IMR-90 (cell line): ENCODE results near the gene RHPN2. TPM values are rescaled to one million over a fixed set of nuclear protein-coding genes. Genes with fewer than 3 reads are reported as not detected.

Experiments used
- ATAC-seq: fragments of 200-7000 bp; cut with Tn5 transposase; 2 replicates; pipeline ENCODE4 v1.9.1; 2020; ENCODE audit warnings: low read depth, mild to moderate bottlenecking, moderate library complexity
- BruUV-seq: library from RNA; stranded (reverse); fragments of 400-500 nt; replicated peaks from 2 replicates; lab custom pipeline; 2021; lab: Mats Ljungman, UMichigan
- CTCF ChIA-PET: fragments of 300-600 bp; formaldehyde crosslinking; extraction: SDS; loops from one replicate; lab custom pipeline; 2021; ENCODE audit warnings: antibody characterized with exemption; lab: Yijun Ruan, JAX
- POLR2A ChIA-PET: fragments of 300-600 bp; sonication (Branson Sonifier 250); formaldehyde crosslinking; loops from one replicate; lab custom pipeline; 2022; ENCODE audit warnings: antibody characterized with exemption; ENCODE audit not compliant: unreplicated experiment; lab: Charles Lee
- DNase-seq: peaks from one replicate; pipeline ENCODE4 v3.0.0; 2013
- H2AFZ ChIP-seq: replicated peaks from 2 replicates; pipeline ENCODE3; 2013; ENCODE audit warnings: low read length, mild to moderate bottlenecking; ENCODE audit not compliant: poor library complexity
- H2AK5ac ChIP-seq: 2 replicates; pipeline ENCODE4 v1.6.1; 2013; ENCODE audit warnings: low read depth, low read length, inconsistent platforms
- H2AK9ac ChIP-seq: replicated peaks from 2 replicates; pipeline ENCODE3; 2013; ENCODE audit warnings: mild to moderate bottlenecking, low read depth, low read length, moderate library complexity; ENCODE audit not compliant: poor library complexity
- H2BK120ac ChIP-seq: 2 replicates; pipeline ENCODE4 v1.6.1; 2013; ENCODE audit warnings: low read depth, low read length, inconsistent platforms
- H2BK15ac ChIP-seq: 3 replicates; pipeline ENCODE4 v1.6.1; 2013; ENCODE audit warnings: low read depth, low read length, inconsistent platforms
- H2BK20ac ChIP-seq: 2 replicates; pipeline ENCODE4 v1.6.1; 2013; ENCODE audit warnings: low read depth, mild to moderate bottlenecking, inconsistent platforms, low read length, moderate library complexity
- H2BK5ac ChIP-seq: 2 replicates; pipeline ENCODE4 v1.6.1; 2013; ENCODE audit warnings: mild to moderate bottlenecking, low read depth, low read length, inconsistent platforms; ENCODE audit not compliant: poor library complexity, severe bottlenecking
- H3K14ac ChIP-seq: replicated peaks from 2 replicates; pipeline ENCODE4 v1.6.1; 2013; ENCODE audit warnings: low read depth, low read length, inconsistent platforms
- H3K18ac ChIP-seq: 2 replicates; pipeline ENCODE4 v1.6.1; 2013; ENCODE audit warnings: low read depth, low read length, control low read depth
- H3K23ac ChIP-seq: 2 replicates; pipeline ENCODE4 v1.6.1; 2013; ENCODE audit warnings: low read depth, low read length, inconsistent platforms
- H3K27ac ChIP-seq: 2 replicates; pipeline ENCODE4 v1.5.1; 2013; ENCODE audit warnings: mild to moderate bottlenecking, control low read depth, low read length; ENCODE audit not compliant: insufficient read depth
- H3K27me3 ChIP-seq: 2 replicates; pipeline ENCODE4 v1.6.1; 2013; ENCODE audit warnings: low read length; ENCODE audit not compliant: control insufficient read depth, insufficient read depth
- H3K36me3 ChIP-seq: 2 replicates; pipeline ENCODE4 v1.6.1; 2013; ENCODE audit warnings: low read length, mixed read lengths; ENCODE audit not compliant: control insufficient read depth, insufficient read depth
- H3K4ac ChIP-seq: 2 replicates; pipeline ENCODE4 v1.6.1; 2013; ENCODE audit warnings: low read depth, low read length, inconsistent platforms
- H3K4me1 ChIP-seq: 2 replicates; pipeline ENCODE4 v1.6.1; 2013; ENCODE audit warnings: low read length, mixed read lengths; ENCODE audit not compliant: control insufficient read depth, insufficient read depth
- H3K4me2 ChIP-seq: 2 replicates; pipeline ENCODE4 v1.6.1; 2013; ENCODE audit warnings: low read depth, mild to moderate bottlenecking, control low read depth, low read length, moderate library complexity
- H3K4me3 ChIP-seq: 2 replicates; pipeline ENCODE4 v1.5.1; 2013; ENCODE audit warnings: low read depth, mild to moderate bottlenecking, control low read depth, low read length, moderate library complexity; ENCODE audit not compliant: insufficient read depth
- H3K56ac ChIP-seq: 2 replicates; pipeline ENCODE4 v1.6.1; 2013; ENCODE audit warnings: low read length, inconsistent platforms; ENCODE audit not compliant: insufficient read depth; ENCODE audit errors: extremely low read depth
- H3K79me1 ChIP-seq, 2 experiments: 2 replicates each; pipeline ENCODE4 v1.6.1; 2013; ENCODE audit warnings: low read length in 2 of 2, inconsistent platforms in 1 of 2, low read depth in 1 of 2
- H3K9ac ChIP-seq: 2 replicates; pipeline ENCODE4 v1.6.1; 2013; ENCODE audit warnings: low read depth, low read length, control low read depth
- H3K9me1 ChIP-seq: 2 replicates; pipeline ENCODE4 v1.6.1; 2013; ENCODE audit warnings: low read length, inconsistent platforms; ENCODE audit not compliant: insufficient read depth
- H3K9me3 ChIP-seq: 2 replicates; pipeline ENCODE4 v1.6.1; 2013; ENCODE audit warnings: low read length; ENCODE audit not compliant: control insufficient read depth, insufficient read depth
- H4K20me1 ChIP-seq: 2 replicates; pipeline ENCODE4 v1.6.1; 2013; ENCODE audit warnings: low read length, inconsistent platforms; ENCODE audit not compliant: insufficient read depth
- H4K5ac ChIP-seq: 2 replicates; pipeline ENCODE4 v1.6.1; 2013; ENCODE audit warnings: mild to moderate bottlenecking, low read depth, low read length, control low read depth
- H4K8ac ChIP-seq, 2 experiments: 2 replicates each; pipeline ENCODE4 v1.6.1; 2013; ENCODE audit warnings: low read depth in 2 of 2, low read length in 2 of 2, control low read depth in 1 of 2, inconsistent platforms in 1 of 2
- H4K91ac ChIP-seq: 2 replicates; pipeline ENCODE4 v1.6.1; 2013; ENCODE audit warnings: low read depth, low read length, inconsistent platforms; ENCODE audit not compliant: insufficient read depth
- BHLHE40 ChIP-seq: fragments of 150-350 bp; IDR thresholded peaks from 2 replicates; pipeline ENCODE4 v1.6.1; 2016; ENCODE audit warnings: mild to moderate bottlenecking, low read depth, low read length
- CEBPB ChIP-seq: IDR thresholded peaks from 2 replicates; pipeline ENCODE4 v1.6.1; 2012; ENCODE audit warnings: low read depth, low read length, improper control_type of control experiment
- CHD1 ChIP-seq: IDR thresholded peaks from 2 replicates; pipeline ENCODE4 v1.6.1; 2012; ENCODE audit warnings: low read depth, low read length, improper control_type of control experiment
- CTCF ChIP-seq: conservative IDR thresholded peaks from 2 replicates; pipeline ENCODE4 v1.5.1; 2012; ENCODE audit warnings: mild to moderate bottlenecking, low read depth, low read length, improper control_type of control experiment
- ELK1 ChIP-seq: fragments of 150-350 bp; IDR thresholded peaks from 2 replicates; pipeline ENCODE4 v1.6.1; 2016; ENCODE audit warnings: low read depth, mild to moderate bottlenecking, low read length, moderate library complexity, borderline replicate concordance
- FOS ChIP-seq: fragments of 150-350 bp; IDR thresholded peaks from 2 replicates; pipeline ENCODE4 v1.6.1; 2016; ENCODE audit warnings: low read depth, low read length
- MAFK ChIP-seq: IDR thresholded peaks from 2 replicates; pipeline ENCODE4 v1.6.1; 2012; ENCODE audit warnings: low read depth, low read length, improper control_type of control experiment
- MAZ ChIP-seq: IDR thresholded peaks from 2 replicates; pipeline ENCODE4 v1.6.1; 2012; ENCODE audit warnings: low read depth, mild to moderate bottlenecking, low read length, improper control_type of control experiment, moderate library complexity, borderline replicate concordance
- MXI1 ChIP-seq: IDR thresholded peaks from 2 replicates; pipeline ENCODE4 v1.6.1; 2012; ENCODE audit warnings: low read depth, mild to moderate bottlenecking, low read length, moderate library complexity, borderline replicate concordance
- NFE2L2 ChIP-seq: fragments of 150-350 bp; IDR thresholded peaks from 2 replicates; pipeline ENCODE4 v1.6.1; 2016; ENCODE audit warnings: low read depth, mild to moderate bottlenecking, low read length
- POLR2A ChIP-seq: IDR thresholded peaks from 2 replicates; pipeline ENCODE4 v1.6.1; 2012; ENCODE audit warnings: mild to moderate bottlenecking, low read depth, low read length
- RAD21 ChIP-seq: IDR thresholded peaks from 2 replicates; pipeline ENCODE4 v1.6.1; 2012; ENCODE audit warnings: low read length, improper control_type of control experiment
- RFX5 ChIP-seq: IDR thresholded peaks from 2 replicates; pipeline ENCODE4 v1.8.0; 2012; ENCODE audit warnings: low read depth, mild to moderate bottlenecking, low read length, moderate library complexity
- SMC3 ChIP-seq: fragments of 150-350 bp; IDR thresholded peaks from 2 replicates; pipeline ENCODE4 v1.6.1; 2016; ENCODE audit warnings: low read depth, mild to moderate bottlenecking, antibody characterized with exemption, low read length, moderate library complexity
- USF2 ChIP-seq: fragments of 150-350 bp; IDR thresholded peaks from 2 replicates; pipeline ENCODE4 v1.6.1; 2017; ENCODE audit warnings: mild to moderate bottlenecking, antibody characterized with exemption, low read length, low read depth
- WGBS, 2 experiments: methylation state at CpG; one replicate each; pipeline versions ENCODE4 v1.1.5 to v1.1.7; 2013; ENCODE audit warnings: missing lambda C conversion rate in 2 of 2; ENCODE audit not compliant: insufficient read length in 1 of 2; ENCODE audit errors: extremely low coverage in 2 of 2; 5-methylcytosine and 5-hydroxymethylcytosine counted together
- dilution Hi-C: fragments of 300-500 bp; cut with HindIII; formaldehyde crosslinking; loops from one replicate; pipeline ENCODE4 v1.14.3; 2018; ENCODE audit warnings: low sequenced_read_pairs; ENCODE audit not compliant: unreplicated experiment
- in situ Hi-C: fragments of 300-500 bp; cut with MboI; formaldehyde crosslinking; loops from 3 replicates; pipeline ENCODE4 v1.14.3; 2019; ENCODE audit warnings: low sequenced_read_pairs, inconsistent platforms, mixed read lengths
- intact Hi-C: fragments of 100-400 bp; cut with micrococcal nuclease; formaldehyde crosslinking; loops from 2 replicates; pipeline ENCODE4 v1.10.0; 2022
- polyA plus RNA-seq, 3 experiments: library from polyadenylated mRNA; depleted of rRNA; stranded (reverse); fragments of >200 nt; gene quantifications; 2 replicates each; pipeline ENCODE4 v1.2.3, GENCODE V29; 2012; ENCODE audit warnings: low replicate concordance in 1 of 3
- total RNA-seq: library from RNA; depleted of rRNA; stranded (reverse); fragments of >200 nt; gene quantifications from 2 replicates; pipeline ENCODE4 v1.2.3, GENCODE V29; 2012

The RHPN2 gene
- total and polyA plus RNA-seq, 2 of the 4 experiments (the other 2 are of a cell fraction): 2.3 to 4.0 TPM

GRCh38 chr19:33024398-33024797, 40.3 kb downstream of the RHPN2 start:
- ChIA-PET POLR2A (no interaction called here), CTCF (no interaction called here)
- H3K27ac ChIP-seq: no peak overlapping the region
- H3K27me3 ChIP-seq: no peaks in the 10 kb centered on the region
- dilution Hi-C loops (no loop called here), intact Hi-C loops (no loop called here), in situ Hi-C loops (no loop called here)
- no peaks in the 10 kb centered on the region for H4K20me1 ChIP-seq
- no peak overlapping the region for H2AFZ ChIP-seq
- H3K4me3 ChIP-seq: no peak overlapping the region
- no peak overlapping the region for H2BK20ac ChIP-seq
- H2BK5ac ChIP-seq: no peak overlapping the region
- H2AK5ac ChIP-seq: no peak overlapping the region
- H4K5ac ChIP-seq: no peak overlapping the region
- H3K18ac ChIP-seq: no peak overlapping the region
- WGBS, 2 experiments: 86% methylated on average over 1 of the region's 8 CpGs; no CpG with 5 or more reads in 1 of the 2 experiments
- no peak overlapping the region for H3K14ac ChIP-seq
- no peak overlapping the region for H3K4ac ChIP-seq
- no peak overlapping the region for H2AK9ac ChIP-seq
- DNase-seq (no peak), ATAC-seq (no peak)
- TF ChIP-seq BHLHE40: no peak
- no peak for TF ChIP-seq MAFK
- no peak for TF ChIP-seq RFX5
- TF ChIP-seq ELK1: no peak
- TF ChIP-seq POLR2A: no peak
- no peak for TF ChIP-seq MXI1
- no peak for TF ChIP-seq RAD21
- TF ChIP-seq CHD1: no peak
- TF ChIP-seq CEBPB: no peak
- TF ChIP-seq CTCF: no peak
- TF ChIP-seq NFE2L2: no peak
- TF ChIP-seq MAZ: no peak
- TF ChIP-seq SMC3: no peak
- TF ChIP-seq USF2: no peak
- TF ChIP-seq FOS: no peak
- no peak overlapping the region for H3K23ac ChIP-seq
- H3K9ac ChIP-seq: no peak overlapping the region
- no peak overlapping the region for H3K56ac ChIP-seq
- H3K4me2 ChIP-seq: no peak overlapping the region
- no peak overlapping the region for H2BK120ac ChIP-seq
- H3K4me1 ChIP-seq: no peaks in the 10 kb centered on the region
- H3K79me1 ChIP-seq: no peaks in the 10 kb centered on the region
- no peaks in the 10 kb centered on the region for H3K9me1 ChIP-seq
- no TSS peak for BruUV-seq
- H3K9me3 ChIP-seq: no peaks in the 10 kb centered on the region
- no peak overlapping the region for H4K8ac ChIP-seq
- H3K36me3 ChIP-seq: no peaks in the 10 kb centered on the region
- H2BK15ac ChIP-seq: no peak overlapping the region
- no peak overlapping the region for H4K91ac ChIP-seq
